Activated CD4-positive, alpha-beta T cell treated with anti-CD3 and anti-CD28 coated beads, Interleukin-2, amount 50 U/mL, for 4 hours (primary cell): ENCODE results near the gene B4GALNT3.

Source experiments
- DNase-seq, 2 experiments: peaks; one replicate each; pipeline ENCODE4 v3.0.0-alpha.2; 2020

B4GALNT3 gene

DNA sequence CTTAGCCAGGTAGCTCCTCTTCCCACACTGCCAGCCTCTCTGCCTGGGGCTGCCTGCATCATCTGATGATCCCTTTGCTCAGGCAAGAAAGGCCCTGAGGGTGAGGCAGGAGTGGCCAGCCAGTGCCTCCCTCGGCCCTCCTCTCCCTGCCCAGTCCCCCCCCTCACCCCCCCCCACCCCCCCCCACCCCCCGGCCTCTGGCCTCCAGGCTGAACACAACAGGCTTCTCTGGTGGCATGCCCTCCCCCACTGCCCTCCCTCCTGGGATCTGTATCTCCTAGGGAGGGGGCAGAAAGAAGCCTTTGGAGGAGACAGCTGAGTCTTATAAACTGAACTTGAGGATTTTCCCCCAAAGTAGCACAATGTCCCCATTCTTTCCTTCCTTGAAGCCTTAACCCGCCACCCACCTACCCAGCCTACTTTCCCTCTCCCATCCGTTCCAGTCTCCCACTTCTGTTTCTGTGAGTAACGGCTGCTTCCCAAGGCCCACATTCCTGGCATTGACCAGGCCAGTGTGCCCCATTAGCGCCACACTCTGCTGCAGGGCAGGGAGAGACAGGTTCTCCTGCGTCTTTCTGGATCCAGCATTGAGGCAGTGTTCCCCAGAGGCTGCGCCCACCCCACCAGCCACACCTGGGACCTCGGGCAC lies 82.1 kb downstream of the B4GALNT3 start:
- DNase-seq = no peak

DNA sequence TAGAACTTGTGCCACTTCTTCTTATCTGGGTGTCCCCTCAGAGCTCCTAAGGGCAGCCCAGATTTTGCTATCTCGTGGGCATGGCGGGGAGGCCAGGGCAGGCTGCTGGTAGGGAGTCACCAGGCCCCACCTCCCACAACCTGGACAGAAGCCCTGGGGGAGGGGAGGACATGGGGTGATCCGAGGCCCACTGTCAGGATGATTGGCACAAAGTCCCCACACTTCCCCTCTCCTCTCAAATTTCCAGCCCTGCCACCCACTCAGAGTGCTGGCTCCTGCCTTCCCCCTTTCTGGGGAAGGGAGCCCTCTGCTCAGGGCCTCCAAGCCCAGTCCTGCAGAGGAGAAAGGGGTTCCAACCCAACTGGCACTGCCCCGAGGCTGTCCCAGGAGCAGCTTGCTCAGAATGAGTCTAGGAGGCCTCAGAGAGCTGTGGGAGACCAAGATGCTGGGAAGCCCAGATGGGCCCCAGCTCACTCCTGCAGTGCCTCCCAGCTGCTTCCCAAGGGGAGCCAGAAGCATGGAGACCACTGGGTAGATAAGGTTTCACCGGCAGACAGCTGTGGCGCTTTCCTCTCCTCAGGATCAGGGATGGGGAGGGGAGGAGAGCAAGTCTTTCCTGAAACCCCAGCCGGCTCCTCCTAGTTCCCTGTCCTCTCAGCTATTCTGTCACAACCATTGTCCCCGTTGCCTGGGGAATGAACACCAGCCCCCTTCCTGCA lies 82.8 kb downstream of the B4GALNT3 start:
- DNase-seq = no peak

DNA sequence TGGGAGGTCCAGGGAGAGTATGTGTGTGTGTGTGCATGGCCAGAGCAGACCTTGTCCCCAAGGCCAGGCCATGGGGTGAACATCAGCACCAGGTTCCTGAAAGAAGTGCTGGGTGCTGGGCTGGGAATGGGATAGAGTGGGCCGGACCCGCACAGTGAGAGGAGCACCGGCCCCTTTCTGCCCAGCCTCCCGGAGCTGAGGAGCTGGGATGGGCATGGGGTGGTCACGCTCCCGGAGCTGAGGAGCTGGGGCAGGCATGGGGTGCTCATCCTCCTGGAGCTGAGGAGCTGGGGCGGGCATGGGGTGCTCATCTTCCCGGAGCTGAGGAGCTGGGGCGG lies 83.3 kb downstream of the B4GALNT3 start:
- DNase-seq = no peak

DNA sequence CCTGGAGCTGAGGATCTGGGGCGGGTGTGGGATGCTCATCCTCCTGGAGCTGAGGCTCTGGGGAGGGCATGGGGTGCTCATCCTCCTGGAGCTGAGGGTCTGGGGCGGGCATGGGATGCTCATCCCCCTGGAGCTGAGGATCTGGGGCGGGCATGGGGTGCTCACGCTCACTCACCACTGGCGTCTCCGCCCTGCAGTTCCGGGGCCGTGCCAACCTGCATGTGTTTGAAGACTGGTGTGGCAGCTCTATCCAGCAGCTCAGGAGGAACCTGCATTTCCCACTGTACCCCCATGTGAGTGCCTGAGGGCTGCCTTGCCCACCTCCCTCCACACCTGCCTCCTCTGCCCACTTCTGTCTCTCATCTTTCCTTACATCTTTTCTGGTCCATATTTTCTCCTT lies 84.4 kb downstream of the B4GALNT3 start:
- no peak for DNase-seq

DNA sequence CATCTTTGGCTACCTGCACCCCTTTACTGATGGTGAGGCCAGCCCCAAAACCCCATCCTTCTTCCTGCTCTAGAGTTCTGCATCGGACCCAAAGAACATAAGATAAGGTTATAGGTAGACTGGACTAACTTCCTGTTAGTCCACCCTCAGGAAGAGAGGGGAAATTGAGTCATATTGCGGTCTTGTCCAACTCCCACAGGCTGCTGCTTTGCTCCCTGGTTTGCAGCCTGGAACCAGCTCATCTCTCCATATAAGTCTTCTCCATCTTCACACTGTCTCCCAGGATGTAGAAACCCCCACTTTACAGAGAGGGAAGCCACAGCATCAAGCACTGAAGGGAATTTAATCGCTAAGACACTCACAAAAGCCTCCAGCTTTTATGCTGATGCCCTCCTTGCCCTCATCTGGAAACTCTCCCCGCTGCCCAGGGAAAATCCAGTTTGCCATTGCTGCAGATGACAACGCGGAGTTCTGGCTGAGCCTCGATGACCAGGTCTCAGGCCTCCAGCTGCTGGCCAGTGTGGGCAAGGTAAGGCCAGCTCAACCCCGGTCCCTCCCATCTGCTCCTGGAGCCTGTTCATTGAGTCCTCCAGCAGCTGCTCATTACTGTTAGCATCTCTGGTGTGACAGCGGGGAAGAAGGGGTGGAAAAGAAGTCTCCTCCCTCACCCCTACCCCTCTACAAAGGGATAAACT lies 85.3 kb downstream of the B4GALNT3 start:
- DNase-seq = no peak

DNA sequence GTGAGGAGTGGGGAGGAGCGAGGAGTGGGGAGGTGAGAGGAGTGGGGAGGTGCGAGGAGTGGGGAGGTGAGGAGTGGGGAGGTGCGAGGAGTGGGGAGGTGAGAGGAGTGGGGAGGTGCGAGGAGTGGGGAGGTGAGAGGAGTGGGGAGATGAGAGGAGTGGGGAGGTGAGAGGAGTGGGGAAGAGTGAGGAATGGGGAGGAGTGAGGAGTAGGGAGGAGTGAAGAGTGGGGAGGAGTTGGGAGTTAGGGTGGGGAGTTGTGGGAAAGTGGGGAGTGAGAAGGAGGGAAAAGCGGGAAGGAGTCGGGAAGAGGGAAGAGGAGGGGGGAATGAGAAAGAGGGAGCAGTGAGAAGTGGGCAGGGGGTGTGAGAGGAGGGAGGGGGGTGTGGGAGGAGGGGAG lies 86.1 kb downstream of the B4GALNT3 start:
- no peak for DNase-seq

DNA sequence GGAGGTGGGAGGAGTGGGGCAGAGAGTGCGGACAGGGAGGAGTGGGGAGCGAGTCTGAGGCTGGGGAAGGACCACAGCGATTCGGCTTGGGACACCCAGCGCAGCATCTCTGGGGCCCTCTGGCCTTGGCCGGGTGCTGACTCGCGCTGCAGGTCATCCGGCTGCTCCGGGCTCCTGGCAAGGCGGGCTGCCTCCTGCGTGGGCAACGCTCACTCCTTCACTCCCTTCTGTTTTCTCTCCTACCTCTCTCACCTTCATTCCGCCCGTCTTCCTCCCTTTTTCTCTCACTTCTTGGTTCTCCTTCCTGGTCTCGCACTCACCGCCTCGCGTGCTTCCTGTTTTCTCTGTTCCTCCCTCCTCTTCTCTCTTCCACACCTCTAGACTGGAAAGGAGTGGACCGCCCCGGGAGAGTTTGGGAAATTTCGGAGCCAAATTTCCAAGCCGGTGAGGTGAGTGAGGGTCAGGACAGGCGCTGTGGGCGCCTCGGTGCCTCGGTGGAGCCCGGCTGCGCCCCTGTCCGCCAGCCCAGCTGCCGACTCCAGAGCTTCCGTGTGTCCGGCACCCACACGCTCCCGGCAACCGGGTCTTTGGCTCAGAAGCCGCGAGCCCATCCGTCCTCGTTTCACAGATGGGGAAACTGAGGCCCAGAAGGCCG lies 86.7 kb downstream of the B4GALNT3 start:
- no peak for DNase-seq

DNA sequence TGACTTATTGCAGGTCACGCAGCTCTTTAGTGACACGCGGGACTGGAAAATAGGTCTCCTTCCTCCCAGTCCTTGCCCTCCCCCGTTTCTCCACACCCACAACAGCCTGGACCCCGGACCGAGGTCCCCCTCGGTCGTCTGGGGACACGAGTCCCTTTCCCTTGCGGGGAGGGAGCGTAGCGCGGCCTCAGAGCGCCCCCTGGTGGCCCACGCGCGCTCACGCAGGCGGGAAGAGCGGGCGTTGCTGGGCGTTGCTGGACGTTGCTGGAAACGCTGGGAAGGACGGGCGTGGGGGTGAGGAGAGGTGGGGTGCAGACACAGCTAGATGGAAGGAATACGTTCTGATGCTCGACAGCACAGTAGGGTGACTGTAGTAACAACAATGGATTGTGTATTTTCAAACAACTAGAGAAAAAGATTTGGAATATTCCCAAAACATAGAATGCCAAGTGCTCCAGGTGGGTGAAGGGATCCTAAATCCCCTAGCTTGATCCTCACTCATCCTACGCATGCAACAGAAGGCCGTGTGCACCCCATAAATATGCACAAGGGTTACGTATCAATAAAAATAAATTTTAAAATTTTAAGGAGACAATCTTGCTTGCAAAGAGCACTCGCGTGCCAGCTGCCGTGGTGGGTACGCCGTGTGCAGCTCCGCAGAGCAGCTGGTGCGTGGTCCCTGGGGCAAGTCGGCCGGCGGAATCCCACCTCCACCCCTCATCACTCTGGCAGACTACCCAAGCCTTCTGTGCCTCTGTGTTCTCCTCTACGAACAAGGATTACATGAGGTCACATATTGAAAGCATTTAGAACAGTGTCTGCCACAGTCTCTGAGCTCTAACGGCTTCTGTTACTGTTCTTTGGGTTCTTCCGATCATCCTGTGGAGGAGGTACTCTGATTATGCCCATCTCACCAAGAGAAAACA lies 87.4 kb downstream of the B4GALNT3 start:
- peak; percentile 54 to 58 for DNase-seq

DNA sequence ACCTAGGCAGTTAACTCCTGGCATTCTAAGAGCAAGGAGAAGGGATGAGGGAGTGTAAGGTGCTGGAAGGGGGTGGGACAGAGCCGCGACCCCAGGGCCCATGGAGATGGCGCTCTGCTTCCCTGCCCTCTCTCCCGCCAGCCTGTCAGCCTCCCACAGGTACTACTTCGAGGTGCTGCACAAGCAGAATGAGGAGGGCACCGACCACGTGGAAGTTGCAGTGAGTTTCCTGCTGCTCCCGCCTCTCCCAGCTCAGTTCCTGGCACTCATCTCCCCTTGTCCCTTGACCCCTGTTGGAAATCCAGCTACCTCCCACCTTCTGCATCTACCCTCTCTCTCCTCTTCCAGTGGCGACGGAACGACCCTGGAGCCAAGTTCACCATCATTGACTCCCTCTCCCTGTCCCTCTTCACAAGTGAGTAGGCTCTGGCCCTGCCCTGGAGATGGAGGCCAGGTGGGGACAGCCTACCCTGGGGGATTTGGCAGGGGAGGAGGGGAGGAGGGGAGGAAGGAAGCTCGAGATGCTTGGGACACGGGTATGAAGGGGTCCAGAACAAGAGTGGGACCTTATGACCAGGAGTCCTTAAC lies 88.2 kb downstream of the B4GALNT3 start:
- DNase-seq = no peak

DNA sequence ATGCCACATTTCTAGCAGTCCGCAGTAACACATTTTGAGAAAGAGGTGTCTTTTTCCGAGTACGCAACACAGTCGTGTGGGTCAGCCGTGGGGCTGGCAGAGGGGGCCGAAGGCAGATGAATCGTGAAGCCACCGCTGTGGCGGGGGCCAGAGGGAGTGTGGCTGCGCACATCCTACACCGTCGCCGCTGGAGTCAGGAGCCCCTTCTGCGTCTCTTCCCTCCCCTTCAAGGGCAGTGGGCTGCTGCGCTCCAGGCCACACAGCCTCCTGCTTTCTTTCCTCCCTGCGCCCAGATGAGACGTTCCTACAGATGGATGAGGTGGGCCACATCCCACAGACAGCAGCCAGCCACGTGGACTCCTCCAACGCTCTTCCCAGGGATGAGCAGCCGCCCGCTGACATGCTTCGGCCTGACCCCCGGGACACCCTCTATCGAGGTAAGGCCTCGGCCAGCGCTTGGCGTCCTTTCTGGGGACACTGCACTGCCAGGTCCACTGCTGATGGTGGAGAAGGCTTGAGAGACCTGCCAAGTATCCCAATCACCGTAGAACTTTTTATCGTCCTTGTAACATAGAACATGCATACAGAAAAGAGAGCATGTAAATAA lies 89.8 kb downstream of the B4GALNT3 start:
- no peak for DNase-seq

DNA sequence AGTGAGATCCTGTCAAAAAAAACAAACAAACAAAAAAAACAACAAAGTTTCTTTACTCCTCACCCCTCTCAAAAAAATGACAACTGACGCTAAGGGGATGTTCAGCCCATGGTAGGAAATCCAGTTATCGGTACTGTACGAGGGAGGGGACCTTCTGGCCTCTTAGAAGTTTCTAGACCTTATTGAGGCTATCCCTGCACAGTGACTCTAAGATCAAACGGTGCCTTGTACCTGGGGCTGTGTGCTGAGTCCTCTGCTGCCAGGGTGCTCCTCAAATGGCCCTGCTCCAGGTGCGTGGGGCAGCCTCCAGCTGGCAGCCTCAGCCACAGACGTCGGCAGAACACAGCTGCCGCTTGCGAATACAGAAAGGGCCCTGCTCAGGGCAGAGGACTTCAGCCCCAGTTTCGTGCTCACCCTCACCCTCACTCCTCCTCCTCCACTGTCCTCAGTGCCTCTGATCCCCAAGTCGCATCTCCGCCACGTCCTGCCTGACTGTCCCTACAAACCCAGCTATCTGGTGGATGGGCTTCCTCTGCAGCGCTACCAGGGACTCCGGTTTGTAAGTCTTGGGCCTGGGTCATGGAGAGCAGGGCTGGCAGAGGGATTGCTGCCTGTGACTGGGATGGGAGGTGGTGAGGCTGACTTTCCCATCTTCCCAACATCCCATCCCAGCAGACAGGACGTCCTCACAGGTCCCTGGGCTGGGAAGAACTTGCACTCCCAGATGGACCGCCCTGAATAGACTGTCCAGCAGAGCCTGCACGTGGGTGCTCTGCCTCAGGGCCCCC lies 90.9 kb downstream of the B4GALNT3 start:
- no peak for DNase-seq

DNA sequence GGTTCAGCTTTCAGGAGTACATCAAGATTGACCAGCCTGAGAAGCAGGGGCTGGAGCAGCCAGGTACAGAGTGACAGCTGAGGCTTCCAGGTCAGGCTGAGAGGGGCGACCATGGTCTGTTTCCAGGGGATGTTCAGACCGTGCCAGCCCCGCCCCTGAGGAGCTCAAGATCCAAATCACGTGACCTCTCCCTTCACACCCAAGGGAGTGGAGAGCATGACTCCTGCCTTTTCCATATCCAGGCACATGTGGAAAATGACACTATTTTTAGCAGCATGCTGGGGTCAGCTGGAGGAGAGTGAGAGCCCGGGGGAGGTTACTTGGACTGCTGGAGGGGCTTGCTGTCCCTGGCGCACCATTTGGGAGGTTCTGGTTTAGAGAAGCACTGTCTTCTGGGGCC lies 92.7 kb downstream of the B4GALNT3 start:
- DNase-seq = no peak

DNA sequence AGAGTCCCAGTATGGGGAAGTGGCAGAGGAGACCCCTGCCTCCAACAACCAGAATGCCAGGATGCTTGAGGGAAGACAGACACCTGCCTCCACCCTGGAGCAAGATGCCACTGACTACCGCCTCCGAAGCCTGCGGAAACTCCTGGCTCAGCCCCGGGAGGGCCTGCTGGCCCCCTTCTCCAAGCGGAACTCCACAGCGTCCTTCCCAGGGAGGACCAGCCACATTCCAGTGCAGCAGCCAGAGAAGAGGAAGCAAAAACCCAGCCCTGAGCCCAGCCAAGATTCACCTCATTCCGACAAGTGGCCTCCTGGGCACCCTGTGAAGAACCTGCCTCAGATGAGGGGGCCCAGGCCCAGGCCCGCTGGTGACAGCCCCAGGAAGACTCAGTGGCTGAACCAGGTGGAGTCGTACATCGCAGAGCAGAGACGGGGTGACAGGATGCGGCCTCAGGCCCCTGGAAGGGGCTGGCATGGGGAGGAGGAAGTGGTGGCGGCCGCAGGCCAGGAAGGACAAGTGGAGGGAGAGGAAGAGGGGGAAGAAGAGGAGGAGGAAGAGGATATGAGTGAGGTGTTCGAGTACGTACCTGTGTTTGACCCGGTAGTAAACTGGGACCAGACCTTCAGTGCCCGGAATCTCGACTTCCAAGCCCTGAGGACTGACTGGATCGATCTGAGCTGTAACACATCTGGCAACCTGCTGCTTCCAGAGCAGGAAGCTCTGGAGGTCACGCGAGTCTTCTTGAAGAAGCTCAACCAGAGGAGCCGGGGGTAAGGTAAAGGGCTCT lies 93.7 kb downstream of the B4GALNT3 start:
- no peak for DNase-seq

DNA sequence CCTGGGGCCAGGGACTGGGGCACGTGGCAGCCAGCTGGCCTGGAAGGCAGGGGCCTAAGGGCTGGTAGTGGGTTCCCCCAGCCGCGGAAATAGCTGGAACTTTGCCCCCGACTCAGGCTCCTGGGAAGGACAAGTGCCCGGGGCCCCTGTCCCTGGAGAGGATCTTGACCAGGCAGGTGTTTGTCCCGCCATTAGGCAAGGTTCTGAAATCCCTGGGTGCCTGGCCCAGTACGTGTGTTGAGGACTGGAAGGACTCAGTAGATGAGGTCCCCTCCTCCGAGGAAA lies 94.2 kb downstream of the B4GALNT3 start:
- no peak for DNase-seq

DNA sequence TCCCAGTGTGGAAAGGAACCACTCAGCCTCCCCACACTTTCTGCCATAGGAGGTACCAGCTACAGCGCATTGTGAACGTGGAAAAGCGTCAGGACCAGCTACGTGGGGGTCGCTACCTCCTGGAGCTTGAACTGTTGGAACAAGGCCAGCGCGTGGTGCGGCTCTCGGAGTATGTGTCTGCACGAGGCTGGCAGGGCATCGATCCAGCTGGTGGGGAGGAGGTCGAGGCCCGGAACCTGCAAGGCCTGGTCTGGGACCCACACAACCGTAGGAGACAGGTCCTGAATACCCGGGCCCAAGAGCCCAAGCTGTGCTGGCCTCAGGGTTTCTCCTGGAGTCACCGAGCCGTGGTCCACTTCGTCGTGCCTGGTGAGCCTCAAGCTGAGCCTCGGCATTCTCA lies 96.8 kb downstream of the B4GALNT3 start:
- DNase-seq = no peak

DNA sequence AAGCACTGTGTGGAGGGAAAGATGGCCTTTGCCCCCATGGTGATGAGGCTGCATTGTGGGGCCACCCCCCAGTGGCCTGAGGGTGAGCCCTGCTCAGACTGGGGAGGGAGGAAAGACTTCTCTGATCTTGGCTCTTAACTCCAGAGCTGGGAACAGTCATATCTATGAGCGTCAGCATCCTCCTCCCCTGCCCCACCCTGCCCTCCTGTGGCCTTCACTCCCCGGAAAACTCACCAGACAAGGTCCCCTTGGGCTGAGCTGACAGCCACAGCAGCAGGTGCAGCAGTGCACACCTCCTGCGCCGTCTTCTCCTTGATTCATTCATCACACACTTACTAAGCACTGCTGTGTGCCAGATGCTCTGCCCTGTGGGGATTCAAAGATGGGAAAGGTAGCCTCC lies 98.8 kb downstream of the B4GALNT3 start:
- no peak for DNase-seq

DNA sequence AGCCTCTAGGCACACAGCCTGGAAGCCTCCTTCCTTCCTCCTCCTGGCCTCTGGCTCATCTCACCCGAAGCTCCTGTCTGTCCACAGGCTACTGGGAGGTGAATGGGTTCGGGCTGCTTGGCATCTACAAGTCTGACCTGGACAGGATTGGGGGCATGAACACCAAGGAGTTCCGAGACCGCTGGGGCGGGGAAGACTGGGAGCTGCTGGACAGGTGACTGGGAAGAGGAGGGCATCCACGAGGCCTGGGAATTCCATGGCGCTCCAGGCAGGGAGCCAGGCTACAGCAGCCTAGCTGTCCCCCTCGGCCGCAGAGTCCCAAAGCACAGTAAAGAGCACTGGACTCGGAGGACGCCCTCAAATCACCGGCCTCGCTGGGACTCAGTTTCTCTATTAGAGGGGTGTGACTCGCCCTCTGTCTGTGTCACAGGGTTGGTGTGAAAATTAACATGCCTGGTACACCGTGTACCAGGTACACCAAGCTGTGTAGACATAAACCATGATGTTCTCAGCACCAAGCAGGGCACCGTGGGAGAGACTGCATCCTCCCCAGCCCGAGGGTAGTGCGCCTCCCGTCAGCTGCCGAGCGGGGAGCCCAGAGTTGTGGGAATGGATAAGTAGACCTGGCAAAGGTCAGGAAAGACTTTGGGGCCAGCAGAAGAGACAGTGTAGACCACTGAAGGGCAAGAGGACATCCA lies 99.6 kb downstream of the B4GALNT3 start:
- no peak for DNase-seq

DNA sequence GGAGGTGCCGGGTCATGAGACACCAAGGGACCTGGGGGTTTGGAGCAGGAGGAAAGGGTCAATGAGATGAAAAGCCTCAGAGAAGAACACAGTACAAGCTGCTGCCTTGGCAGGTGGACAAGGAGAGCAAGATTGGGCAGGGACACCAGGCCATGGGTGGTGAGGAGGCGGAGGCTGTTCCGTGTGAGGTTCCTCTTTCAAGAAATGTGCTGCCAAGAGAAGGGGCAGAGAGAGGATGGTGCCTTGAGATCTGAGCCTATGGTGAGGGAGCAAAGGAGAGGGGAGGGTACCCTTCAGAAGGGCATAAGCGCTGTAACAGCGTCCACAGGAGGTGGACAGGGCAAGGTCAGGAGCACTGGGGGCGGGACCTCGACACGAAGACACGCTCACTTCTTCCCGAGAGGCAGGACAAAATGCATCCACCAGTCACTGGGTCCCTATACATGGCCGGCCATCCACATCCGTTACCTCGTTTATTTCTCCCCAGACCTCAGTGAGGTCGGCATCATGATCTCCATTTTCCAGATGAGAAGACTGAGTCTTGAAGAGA lies 100.2 kb downstream of the B4GALNT3 start:
- DNase-seq = no peak

DNA sequence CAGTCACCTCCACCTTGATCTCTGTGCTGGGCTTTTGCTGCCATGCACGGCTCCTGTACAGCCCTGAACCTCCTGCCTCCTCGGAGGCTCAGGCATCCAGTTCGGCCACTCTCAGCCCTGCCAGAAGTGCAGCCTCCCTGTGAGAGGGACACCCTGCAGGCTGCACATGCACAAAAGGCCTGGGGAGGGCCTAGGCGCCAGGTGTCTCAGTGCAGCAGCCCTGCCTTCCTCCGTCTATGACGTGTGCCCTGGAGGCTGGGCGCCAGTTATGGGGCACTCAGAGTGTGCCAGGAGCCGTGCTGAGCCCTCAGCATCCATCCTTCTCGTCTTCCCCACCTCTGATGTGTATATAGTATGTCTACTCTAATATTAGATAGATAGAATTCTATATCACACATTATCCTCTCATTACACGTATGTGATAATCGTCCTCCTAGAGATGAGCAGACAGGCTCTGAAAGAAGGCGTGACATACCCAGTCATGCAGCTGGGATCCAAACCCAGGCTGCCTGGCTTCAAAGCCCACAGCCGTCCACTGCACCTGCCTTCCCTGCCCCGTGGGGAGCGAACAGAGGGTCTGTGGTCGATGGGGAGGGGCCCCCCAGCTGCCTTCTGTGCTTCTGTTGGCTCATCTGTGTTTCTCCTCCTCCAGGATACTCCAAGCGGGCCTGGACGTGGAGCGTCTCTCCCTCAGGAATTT lies 101.1 kb downstream of the B4GALNT3 start:
- no peak for DNase-seq
